TTC549 (cell line): ENCODE data around the gene PAN3.

Source experiments
- FAIRE-seq: peaks from 2 replicates; lab custom pipeline; 2012; peaks lifted over from hg19 to GRCh38; lab: Jason Lieb, UNC

PAN3 gene

DNA sequence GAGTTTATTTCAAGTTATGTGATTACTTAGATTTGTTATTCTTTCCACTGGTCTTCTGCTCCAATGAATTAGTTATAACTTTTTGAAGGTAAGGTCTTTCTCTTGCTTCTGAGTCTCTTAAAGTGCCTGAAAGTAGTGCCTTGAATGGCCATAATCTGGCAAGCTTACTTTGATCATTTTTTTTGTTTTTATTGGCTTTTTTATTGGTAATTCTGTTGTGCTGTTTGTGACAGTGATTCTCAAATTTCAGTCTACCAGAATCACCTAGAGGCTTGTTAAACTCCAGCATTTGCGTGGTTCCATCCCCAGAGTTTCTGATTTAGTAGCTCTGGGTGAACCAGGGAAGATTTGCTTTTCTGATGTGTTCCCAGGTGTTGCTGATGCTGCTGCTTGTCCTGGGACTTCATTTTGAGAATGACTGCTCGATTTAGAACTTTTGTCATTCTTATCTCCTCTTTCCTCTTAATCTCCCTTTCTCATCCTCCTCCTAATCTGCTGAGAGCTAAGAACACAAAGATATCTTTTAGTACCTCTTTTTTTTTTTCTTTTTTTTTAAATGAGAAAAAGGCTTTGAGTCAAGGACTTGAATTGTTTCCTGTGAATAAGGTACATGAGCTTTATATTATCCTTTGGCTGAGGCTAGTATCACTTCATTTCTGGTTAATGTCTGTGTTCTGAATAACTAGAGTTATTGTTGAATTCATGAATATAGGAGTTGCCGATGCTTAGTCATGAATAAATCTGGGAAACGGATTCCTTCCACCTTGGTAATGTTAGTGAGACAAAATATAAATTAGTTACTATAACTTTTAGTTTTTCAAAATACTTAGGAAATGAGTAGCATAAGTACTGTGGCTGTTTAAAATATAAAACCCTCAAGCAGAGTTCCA lies 91.4 kb downstream of the PAN3 start:
- no peak for FAIRE-seq

DNA sequence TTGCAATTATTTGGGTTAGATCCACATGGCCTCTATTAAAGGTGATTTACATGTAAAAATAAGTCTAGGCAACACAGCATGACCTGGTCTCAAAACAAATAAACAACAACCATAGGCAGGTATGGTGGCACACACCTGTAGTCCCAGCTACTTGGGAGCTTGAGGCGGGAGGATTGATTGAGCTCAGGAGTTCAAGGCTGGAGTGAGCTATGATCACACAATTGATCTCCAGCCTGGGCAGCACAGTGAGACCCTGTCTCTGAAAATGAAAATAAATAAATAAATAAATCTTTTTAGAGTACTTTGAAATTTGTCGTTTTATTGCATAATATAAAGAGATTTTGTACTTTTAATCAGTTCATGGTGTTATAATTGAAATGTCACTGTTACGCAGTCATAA lies 93.3 kb downstream of the PAN3 start:
- FAIRE-seq = no peak

DNA sequence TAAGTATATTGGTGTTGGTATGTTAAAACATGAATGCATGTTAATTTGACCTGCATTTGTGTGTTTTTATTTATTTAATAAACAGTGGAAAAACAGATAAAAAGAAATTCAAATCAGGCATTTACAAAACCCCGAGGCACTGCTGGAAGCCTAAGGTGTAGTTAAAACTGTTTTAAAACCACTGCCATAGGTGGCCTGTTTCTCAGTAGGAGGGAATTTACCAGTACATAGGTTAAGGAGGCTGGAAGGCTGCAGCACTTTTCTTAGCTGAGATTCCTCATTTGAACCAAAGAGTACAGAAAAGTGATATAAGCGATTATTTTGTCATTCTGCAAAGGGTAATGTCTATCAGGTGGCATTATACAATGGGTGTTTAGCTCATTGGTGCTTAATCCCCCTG lies 99.6 kb downstream of the PAN3 start:
- no peak for FAIRE-seq

DNA sequence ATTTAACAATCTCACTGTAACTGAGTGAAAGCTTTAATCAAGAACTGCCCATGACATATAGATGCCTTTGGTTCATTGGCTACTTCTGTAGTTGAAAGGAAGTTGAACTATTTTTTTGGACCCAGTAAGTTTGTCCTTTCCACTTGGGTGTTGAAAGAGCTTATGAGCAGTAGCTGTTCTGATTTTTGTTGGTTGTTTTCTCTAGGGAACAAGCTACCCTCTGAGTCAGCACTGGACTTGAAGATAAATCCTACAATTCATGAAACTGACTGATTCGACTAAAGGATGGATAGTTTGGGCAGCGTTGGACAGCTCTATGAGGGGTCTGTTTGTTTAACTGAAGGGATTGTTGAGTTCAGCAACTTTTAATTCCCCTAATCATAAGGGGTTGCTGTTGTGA lies 101.0 kb downstream of the PAN3 start:
- no peak for FAIRE-seq

DNA sequence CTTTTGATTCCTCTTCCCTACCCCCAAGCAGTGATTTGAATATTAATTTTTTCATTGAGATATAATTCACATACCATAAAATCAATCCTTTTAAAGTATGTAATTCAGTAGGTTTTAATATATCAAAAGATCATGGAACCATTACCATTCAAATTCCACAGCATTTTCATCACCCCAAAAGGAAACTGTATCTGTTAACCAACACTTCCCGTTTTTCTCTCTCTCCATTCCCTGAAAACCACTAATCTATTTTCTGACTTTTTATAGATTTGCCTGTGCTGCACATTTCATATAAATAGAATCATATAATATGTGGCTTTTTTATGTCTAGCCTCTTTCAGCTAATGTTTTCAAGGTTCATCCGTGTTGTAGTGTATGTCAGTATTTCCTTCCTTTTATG lies 107.1 kb downstream of the PAN3 start:
- FAIRE-seq = no peak

DNA sequence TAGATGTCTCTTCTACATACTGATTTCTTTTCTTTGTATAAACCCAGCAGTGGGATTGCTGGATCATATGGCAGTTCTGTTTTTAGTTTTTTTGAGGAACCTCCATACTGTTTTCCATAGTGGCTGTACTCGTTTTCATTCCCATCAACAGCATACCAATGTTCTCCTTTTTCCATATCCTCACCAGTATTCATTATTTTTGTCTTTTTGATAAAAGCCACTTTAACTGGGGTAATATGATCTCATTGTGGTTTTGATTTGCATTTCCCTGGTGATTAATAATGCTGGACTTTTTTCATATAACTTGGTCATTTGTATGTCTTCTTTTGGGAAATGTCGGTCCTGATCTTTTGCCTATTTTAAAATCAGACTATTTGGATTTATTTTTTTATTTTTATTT lies 108.5 kb downstream of the PAN3 start:
- no peak for FAIRE-seq

DNA sequence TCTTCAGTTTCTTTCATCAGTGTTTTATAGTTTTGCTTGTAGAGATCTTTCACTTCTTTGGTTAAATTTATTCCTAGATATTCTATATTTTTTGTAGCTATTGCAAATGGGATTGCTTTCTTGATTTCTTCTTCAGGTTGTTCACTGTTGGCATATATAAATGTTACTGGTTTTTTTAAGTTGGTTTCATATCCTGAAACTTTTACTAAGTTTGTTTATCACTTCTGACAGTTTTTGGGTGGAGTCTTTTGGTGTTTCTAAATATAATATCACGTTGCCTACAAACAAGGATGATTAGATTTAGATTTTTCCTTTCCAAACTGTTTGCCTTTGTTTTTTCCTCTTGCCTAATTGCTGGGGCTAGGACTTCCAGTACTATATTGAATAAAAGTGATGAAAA lies 109.7 kb downstream of the PAN3 start:
- no peak for FAIRE-seq

DNA sequence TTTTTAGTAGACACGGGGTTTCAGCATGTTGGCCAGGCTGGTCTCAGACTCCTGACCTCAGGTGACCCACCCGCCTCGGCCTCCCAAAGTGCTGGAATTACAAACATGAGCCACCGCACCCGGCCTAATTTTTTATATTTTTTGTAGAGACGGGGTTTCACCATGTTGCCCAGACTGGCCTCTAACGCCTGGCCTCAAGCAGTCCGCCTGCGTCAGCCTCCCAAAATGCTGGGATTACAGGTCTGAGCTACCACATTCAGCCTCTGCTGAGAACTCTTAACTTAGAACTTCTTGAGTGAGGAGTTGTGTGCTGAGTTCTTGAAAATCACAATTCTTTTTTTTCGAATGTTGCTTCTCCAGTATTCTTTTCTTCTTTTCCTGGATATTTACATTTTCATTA lies 112.2 kb downstream of the PAN3 start:
- no peak for FAIRE-seq

DNA sequence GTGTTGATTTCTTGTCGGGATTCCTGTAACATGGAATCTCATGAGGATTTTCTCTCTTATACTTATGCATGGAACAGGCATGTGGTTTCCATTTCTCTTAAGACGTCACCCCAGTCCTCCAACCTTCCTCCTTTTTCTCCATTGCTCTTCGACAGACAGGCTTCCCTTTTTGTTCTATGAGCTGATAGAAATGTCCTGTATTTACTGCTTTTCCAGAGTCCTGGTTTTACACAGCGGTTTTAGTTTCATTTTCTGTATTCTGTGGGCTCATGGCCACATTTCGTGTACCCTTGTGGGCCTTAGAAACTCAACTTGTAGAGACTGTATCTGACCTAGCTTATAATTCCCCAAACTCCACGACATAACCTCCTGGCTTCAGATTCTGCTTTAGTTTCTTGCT lies 113.1 kb downstream of the PAN3 start:
- no peak for FAIRE-seq

DNA sequence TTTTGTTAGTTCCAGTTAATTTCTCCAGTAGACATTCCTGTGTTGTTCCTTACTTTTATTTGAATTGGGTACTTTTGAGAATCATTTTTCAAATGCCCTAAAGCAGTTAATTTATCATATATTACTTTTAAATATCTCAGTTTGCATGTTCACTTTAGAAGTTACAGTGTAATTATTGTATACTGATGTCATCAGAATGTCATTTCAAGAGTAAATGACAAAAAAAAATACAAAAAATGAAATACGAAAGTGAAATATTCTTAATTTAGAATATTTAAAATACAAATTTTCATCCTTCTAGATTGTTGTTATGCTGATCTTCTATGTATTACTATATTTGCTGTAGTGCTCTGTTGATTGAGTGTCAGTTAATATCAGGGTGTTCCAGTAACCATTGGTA lies 114.2 kb downstream of the PAN3 start:
- FAIRE-seq = no peak

DNA sequence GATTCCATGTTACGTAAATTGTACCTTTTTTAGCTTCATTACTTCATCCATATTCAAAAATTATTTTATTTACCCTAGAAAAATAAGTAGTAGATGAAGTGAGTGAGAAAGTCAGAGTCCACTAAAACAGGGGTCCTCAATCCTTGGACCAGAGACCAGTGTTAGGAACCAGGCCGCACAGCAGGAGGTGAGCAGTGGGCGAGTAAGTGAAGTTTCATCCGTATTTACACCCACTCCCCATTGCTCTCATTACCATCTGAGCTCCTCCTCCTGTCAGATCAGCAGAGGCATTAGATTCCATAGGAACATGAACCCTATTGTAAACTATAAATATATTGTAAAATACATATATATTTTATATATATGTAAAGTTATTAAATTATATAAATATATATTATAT lies 119.0 kb downstream of the PAN3 start:
- no peak for FAIRE-seq

DNA sequence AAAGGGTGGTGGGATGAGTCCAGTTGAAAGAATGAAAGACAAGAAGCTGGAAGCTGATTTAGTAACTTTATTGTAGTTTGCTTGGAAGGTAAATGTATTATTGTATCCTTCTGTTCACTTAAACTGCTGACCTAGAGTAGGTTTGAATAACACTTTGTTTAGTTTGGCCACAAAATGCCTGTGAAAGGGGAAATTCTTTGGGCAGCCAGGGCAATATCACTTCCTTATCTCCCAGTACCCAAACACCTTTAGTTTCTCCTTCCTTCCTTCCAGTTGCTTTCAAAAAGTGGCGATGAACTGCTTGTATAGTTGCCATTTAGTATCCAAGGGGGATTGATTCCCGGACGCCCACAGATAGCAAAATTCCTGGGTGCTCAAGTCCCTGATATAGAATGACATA lies 120.1 kb downstream of the PAN3 start:
- FAIRE-seq = no peak

DNA sequence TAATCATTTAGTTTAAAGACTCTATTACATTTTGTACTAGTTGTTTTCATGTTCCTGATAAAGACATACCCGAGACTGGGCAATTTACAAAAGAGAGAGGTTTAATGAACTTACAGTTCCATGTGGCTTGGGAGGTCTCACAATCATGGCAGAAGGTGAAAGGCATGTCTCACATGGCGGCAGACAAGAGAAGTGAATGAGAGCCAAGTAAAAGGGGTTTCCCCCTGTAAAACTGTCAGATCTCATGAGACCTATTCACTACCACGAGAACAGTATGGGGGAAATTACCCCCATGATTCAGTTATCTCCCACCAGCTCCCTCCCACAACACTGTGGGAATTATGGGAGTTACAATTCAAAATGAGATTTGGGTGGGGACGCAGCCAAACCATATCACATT lies 129.2 kb downstream of the PAN3 start:
- FAIRE-seq = no peak

DNA sequence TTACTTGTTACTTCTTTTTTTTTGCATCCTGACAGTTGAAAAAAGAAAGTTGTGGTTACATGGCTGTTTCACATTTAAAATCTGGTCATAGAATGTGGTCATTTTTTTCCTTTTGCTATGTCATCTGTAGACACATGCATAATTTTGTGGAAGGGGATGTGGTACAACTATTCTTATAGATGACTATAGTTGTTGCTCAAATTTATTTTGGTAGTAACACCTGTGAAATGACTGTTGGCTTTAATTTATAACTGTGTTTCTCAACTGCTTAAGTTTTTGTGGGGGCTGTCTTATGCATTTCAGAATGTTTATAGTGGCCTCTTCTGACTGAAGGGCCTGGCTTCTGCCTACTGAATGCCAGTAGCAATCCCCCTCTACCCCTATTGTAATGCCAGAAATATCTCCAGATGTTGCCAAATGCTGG lies 130.5 kb downstream of the PAN3 start:
- FAIRE-seq = no peak

DNA sequence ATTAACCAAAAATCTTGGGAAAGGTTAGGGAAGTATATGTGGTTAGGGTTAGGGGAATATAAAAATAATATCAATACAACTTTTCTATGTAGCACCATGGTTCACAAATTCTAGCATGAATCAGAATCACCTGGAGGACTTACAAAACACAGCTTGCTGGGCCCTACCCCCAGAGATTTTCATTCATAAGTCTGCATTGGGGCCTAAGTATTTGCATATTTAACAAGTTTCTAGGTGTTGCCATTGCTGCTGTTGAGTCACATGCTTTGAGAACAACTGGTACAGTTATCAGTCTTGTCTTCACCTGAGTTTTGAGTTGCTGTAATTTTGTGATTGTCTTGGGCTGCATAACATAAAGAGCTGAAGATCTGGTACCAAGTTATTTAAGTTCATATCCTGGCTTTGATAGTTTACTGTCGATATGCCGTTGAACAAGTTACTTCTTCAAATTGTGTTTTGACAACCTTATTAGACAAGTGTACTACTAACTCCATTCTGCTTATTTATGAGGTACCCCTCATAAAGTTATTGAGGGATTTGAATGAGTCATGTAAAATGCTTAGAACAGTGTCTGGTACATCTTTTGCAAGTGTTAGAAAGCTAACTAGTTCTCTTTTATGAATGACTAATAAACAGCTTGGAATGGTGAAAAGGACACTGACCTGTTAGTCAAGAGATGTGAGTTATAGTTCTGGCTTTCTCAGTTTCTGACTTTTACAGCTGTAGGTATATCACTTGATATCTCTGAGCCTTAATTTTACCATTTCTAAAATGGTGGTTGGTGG lies 132.9 kb downstream of the PAN3 start:
- FAIRE-seq = no peak

DNA sequence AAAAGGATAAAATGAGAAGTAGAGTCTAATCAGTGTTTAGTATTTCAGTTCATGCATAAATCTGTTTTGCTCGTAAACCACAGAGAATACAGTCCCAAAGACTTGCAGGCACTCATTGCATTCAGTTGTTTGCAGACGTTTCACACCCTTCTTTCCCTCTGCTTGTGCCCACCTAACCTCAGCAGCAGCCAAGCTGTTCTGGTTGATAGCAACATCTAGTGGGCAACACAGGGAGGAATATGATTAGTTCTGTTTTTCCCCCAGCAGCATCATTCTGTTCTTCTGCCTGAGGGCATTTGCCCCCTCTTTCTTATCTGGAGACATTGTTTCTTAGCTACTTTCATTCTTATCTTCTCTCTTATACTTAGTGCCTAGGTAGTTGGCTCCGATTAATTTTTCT lies 135.6 kb downstream of the PAN3 start:
- FAIRE-seq = no peak

DNA sequence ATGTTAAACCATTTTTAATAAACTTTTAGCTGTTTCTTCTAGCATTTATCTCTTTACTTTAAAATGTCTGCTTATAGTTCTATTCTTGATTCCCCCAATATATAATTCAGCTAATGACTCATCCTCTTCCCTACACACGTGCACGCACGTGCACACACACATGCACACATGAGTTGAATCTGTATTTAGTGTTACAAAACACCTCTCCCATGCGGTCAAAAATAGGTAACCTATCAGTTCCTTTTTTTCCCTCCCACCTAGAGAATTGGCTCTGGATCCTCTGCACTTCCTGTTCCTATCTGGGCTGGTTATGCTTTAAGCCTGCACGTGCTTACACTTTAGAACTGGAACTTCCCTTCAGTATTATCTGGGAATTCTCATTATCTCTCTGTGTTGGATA lies 144.1 kb downstream of the PAN3 start:
- FAIRE-seq = no peak

DNA sequence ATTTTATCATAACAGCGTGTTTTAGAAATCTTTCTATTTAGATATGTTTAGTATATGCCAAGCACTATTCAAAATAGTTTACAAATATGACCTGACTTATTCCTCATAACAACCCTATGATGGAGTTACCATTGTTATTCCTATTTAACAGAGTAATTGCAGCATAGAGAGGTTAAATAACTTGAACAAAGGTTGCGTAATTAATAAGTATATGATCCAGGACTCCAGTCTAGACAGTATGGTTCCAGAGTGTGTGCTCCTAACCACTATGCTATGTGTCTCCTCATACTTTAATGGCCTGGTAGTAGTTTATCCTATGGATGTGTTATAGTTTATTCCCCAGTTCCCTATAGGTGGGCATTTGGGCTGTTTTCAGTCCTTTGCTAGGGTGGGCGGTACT lies 145.3 kb downstream of the PAN3 start:
- FAIRE-seq = no peak

DNA sequence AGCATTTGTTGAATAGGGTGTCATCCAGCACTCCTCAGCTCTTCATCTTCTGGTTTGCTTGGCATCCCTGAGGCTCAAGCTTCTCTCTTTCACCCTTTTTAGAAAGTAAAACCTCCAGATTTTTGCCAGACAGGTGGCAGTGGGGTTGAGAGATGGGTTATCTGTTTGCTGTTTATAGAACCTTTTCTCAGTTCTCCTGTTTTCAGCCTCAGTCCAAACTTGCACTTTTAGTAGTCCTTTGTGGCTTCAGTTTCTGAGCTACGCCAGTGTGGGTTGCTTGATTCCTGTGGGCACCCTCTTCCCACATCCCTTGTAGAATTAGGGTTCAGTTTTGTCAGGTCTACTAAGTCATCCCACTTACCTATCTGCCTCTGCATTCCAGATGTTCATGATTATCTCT lies 147.9 kb downstream of the PAN3 start:
- no peak for FAIRE-seq

DNA sequence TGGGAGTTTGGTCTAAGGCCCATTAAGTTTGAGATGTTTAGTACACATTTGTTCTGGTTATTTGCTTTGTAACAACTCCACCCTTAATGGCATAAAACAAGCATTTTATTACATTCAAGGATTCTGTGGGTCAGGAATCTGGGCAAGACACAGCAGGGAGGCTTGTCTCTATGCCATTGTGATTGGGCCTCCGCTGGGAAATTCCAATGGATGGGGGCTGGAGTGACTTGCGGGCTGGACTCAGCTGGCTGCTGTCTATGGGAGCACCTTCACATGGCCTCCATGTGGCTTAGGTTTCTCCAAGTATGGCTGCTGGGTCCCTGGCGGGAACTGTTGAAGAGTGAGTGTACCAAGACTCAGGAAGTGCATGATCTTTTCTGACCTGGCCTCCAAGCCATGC lies 159.0 kb downstream of the PAN3 start:
- FAIRE-seq = no peak

DNA sequence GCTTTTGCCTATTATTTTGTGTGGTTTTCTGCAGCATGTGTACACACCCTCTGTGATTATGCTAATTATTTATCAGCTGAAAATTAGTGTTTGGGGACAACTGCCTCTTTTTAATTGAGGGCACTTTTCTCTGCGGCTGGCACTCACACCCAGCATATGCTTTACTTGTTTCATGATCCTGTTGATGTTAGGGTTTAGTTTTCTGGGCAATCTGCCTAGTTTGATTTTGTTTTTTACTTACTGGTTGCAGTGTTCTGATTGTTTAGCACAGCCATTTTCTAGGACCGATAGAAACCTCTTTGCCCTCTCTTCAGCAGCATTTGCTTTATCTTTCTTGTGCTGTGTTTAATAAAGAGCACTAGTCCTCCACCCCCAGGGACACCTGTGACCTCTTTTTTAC lies 161.6 kb downstream of the PAN3 start:
- FAIRE-seq = no peak

DNA sequence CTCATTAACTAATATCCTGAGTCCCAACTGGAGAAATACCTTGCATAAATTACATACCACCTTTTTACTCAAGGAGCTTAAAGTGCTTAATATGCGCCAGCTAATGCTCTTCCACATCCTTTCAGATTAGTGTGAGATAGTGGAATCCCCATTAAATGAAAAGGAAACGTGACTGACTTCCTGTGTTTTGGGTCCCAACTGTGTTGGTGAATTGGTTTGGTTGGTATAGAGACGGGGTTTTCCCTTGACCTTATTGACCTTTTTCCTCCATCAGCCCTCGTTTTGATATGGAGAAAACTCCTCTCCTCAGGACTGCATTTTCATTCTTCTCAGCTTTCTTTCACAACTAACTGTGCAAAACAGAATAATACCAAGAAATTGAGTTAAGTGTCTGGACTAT lies 163.5 kb downstream of the PAN3 start:
- no peak for FAIRE-seq

DNA sequence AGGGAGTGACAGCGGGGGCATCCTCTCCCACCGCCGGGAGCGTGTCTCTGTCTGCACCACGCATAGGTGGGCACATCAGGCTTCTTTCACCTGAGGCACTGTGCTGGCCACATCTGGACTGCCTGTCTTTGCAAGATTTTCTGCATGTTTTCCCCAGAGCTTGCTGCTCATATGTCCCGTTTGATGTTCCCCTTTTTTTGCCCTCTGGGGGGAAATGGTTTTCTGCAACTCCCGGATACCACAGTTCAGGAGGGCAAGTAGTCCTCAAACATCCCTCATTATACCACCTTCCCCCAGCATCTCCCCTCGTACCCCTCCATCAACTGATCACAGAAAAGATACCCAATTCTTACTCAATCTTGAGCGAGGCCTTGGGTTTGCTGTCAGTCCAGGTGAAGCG lies 168.0 kb downstream of the PAN3 start:
- no peak for FAIRE-seq

DNA sequence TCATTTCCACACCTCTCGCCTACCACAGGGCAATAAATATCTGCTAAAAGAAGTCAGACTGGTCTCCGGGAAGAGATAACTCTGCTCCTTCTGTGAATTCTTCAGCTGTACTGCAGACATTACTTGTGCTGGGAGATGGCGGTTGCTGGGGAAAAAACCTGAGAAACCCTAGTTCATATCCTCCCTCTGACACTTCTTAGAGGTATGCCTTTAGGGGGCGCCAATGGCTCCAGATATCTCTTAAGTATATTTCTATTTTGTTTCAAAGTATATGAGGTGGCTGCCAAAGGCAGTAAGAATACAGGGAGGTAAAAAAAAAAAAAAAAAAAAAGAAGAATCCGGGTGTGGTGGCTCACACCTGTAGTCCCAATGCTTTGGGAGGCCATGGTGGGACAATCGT lies 175.2 kb downstream of the PAN3 start:
- no peak for FAIRE-seq
